Ectodermal cell (in vitro differentiated cells): ENCODE results near the gene GZMM.

ENCODE experiments used
- H3K27ac ChIP-seq: 2 replicates; pipeline ENCODE4 v1.7.0; 2013; ENCODE audit warnings: mild to moderate bottlenecking, low read depth, low read length; ENCODE audit not compliant: insufficient read depth, poor library complexity, severe bottlenecking
- H3K27me3 ChIP-seq: 2 replicates; pipeline ENCODE4 v1.7.0; 2013; ENCODE audit warnings: mild to moderate bottlenecking, low read length; ENCODE audit not compliant: insufficient read depth, control insufficient read depth, poor library complexity, severe bottlenecking
- H3K36me3 ChIP-seq: one replicate; pipeline ENCODE4 v1.7.0; 2013; ENCODE audit warnings: low read length; ENCODE audit not compliant: control insufficient read depth, insufficient read depth
- H3K4me1 ChIP-seq: one replicate; pipeline ENCODE4 v1.7.0; 2013; ENCODE audit warnings: low read length; ENCODE audit not compliant: control insufficient read depth, insufficient read depth
- H3K4me3 ChIP-seq: 2 replicates; pipeline ENCODE4 v1.7.0; 2013; ENCODE audit warnings: low read depth, low read length, control low read depth; ENCODE audit not compliant: insufficient read depth
- H3K9me3 ChIP-seq: 2 replicates; pipeline ENCODE4 v1.7.0; 2013; ENCODE audit warnings: mild to moderate bottlenecking, low read length, moderate library complexity; ENCODE audit not compliant: control insufficient read depth
- WGBS, 2 experiments: methylation state at CpG; one replicate each; pipeline ENCODE4 v1.1.7; 2013; ENCODE audit warnings: missing lambda C conversion rate in 2 of 2; 5-methylcytosine and 5-hydroxymethylcytosine counted together

The GZMM gene

GRCh38 chr19:567296-567900 is 23.5 kb downstream of the GZMM start:
- Histone ChIP-seq H3K9me3 (no peaks in the 10 kb centered on the region), H3K4me3 (no peak overlapping the region), H3K36me3 (peaks cover 8% of the 10 kb centered on the region), H3K4me1 (no peaks in the 10 kb centered on the region), H3K27ac (no peak overlapping the region), H3K27me3 (no peaks in the 10 kb centered on the region)
- 95% methylated on average over 22 of the region's 22 CpGs for WGBS, 2 experiments

- H3K4me1 ChIP-seq: peaks cover 10% of the 10 kb centered on the region
- no peaks in the 10 kb centered on the region for H3K27me3 ChIP-seq
- WGBS, 2 experiments: 93 to 95% methylated on average over 17 of the region's 25 CpGs
- no peak overlapping the region for H3K27ac ChIP-seq
- no peaks in the 10 kb centered on the region for H3K9me3 ChIP-seq
- H3K36me3 ChIP-seq: peaks cover 8% of the 10 kb centered on the region
- H3K4me3 ChIP-seq: no peak overlapping the region
Observed at GRCh38 chr19:570251-570686, 26.4 kb downstream of the GZMM start.

GRCh38 chr19:570937-571565 is 27.2 kb downstream of the GZMM start:
- H3K4me3 ChIP-seq: peak overlapping the region; percentile 98
- no peaks in the 10 kb centered on the region for H3K9me3 ChIP-seq
- 12% methylated on average over 45 of the region's 45 CpGs for WGBS, 2 experiments
- peaks cover 16% of the 10 kb centered on the region for H3K4me1 ChIP-seq
- H3K36me3 ChIP-seq: peaks cover 8% of the 10 kb centered on the region
- H3K27ac ChIP-seq: peak overlapping the region; percentile 95
- no peaks in the 10 kb centered on the region for H3K27me3 ChIP-seq

- peak overlapping the region; percentile 95 for H3K27ac ChIP-seq
- H3K36me3 ChIP-seq: peaks cover 4% of the 10 kb centered on the region
- peaks cover 16% of the 10 kb centered on the region for H3K4me1 ChIP-seq
- no peaks in the 10 kb centered on the region for H3K27me3 ChIP-seq
- 2% methylated on average over 14 of the region's 14 CpGs for WGBS, 2 experiments
- H3K4me3 ChIP-seq: peak overlapping the region; percentile 98
- no peaks in the 10 kb centered on the region for H3K9me3 ChIP-seq
Observed at GRCh38 chr19:571566-571974, 27.7 kb downstream of the GZMM start.

- Histone ChIP-seq H3K27me3 (no peaks in the 10 kb centered on the region), H3K4me1 (peaks cover 21% of the 10 kb centered on the region), H3K9me3 (no peaks in the 10 kb centered on the region), H3K36me3 (peaks cover 3% of the 10 kb centered on the region), H3K4me3 (peak within 1 kb of the TSS; percentile 98), H3K27ac (peak within 1 kb of the TSS; percentile 95)
- WGBS, 2 experiments: 0 to 1% methylated on average over 79 of the region's 79 CpGs
Observed at GRCh38 chr19:572140-572742, 28.4 kb downstream of the GZMM start, which contains the start of gene BSG. Gene BSG, plus strand, starts transcription at chr19:572596. Its CDS starts 39 bp downstream, at chr19:572635.

GRCh38 chr19:572743-573518 is 29.1 kb downstream of the GZMM start:
- WGBS, 2 experiments: 0 to 1% methylated on average over 55 of the region's 55 CpGs
- Histone ChIP-seq H3K4me3 (peak overlapping the region; percentile 98), H3K9me3 (no peaks in the 10 kb centered on the region), H3K27ac (peak overlapping the region; percentile 81), H3K27me3 (no peaks in the 10 kb centered on the region), H3K4me1 (peaks cover 23% of the 10 kb centered on the region), H3K36me3 (peaks cover 3% of the 10 kb centered on the region)

- peak overlapping the region; percentile 22 for H3K27ac ChIP-seq
- peaks cover 23% of the 10 kb centered on the region for H3K4me1 ChIP-seq
- peak overlapping the region; percentile 98 for H3K4me3 ChIP-seq
- H3K27me3 ChIP-seq: no peaks in the 10 kb centered on the region
- H3K36me3 ChIP-seq: peaks cover 3% of the 10 kb centered on the region
- 3 to 4% methylated on average over 15 of the region's 15 CpGs for WGBS, 2 experiments
- H3K9me3 ChIP-seq: no peaks in the 10 kb centered on the region
Observed at GRCh38 chr19:573519-573825, 29.6 kb downstream of the GZMM start.

GRCh38 chr19:574658-575526 is 31.0 kb downstream of the GZMM start:
- Histone ChIP-seq H3K36me3 (peaks cover 10% of the 10 kb centered on the region), H3K9me3 (no peaks in the 10 kb centered on the region), H3K4me1 (peaks cover 23% of the 10 kb centered on the region), H3K4me3 (peak overlapping the region; percentile 28), H3K27me3 (no peaks in the 10 kb centered on the region), H3K27ac (peak overlapping the region; percentile 62)
- WGBS, 2 experiments: 49 to 53% methylated on average over 32 of the region's 32 CpGs

- WGBS, 2 experiments: 78 to 80% methylated on average over 38 of the region's 38 CpGs
- Histone ChIP-seq H3K4me1 (peaks cover 23% of the 10 kb centered on the region), H3K36me3 (peaks cover 19% of the 10 kb centered on the region), H3K27ac (no peak overlapping the region), H3K4me3 (peak overlapping the region; percentile 28), H3K27me3 (no peaks in the 10 kb centered on the region), H3K9me3 (no peaks in the 10 kb centered on the region)
Observed at GRCh38 chr19:575527-576506, 32.0 kb downstream of the GZMM start.
